ENCODE results near the gene FADS3. TPM values are rescaled to one million over a fixed set of nuclear protein-coding genes. Genes with fewer than 3 reads are reported as not detected.

Gene FADS3
- total RNA-seq, 3 donors from 2014 or later = 38.8 to 156 (median 112) TPM

- H3K4me1 ChIP-seq = no peaks in the 10 kb centered on the region
- no peaks in the 10 kb centered on the region for H3K36me3 ChIP-seq
- no peak overlapping the region for H3K4me3 ChIP-seq
- DNase-seq (ENCODE audit: low spot score in 2 of 2) = no peak
- H3K9me3 ChIP-seq = no peaks in the 10 kb centered on the region
- H3K27me3 ChIP-seq = no peaks in the 10 kb centered on the region
- TF ChIP-seq CTCF (IDR thresholded peaks at IDR 0.05) = no peak
- no peak for TF ChIP-seq POLR2A (IDR thresholded peaks at IDR 0.05)
- TF ChIP-seq POLR2AphosphoS5 (IDR thresholded peaks at IDR 0.05) = no peak
- intact Hi-C loops (cut with DNase I; ENCODE audit: low total_unique reads) = loop anchor here (10.0 kb wide), 1 partner anchor 168 kb away; no protein-coding TSS in a partner anchor
- peak overlapping the region in 1 of 2 donors; percentile 55 for H3K27ac ChIP-seq
These were observed 15.9 kb upstream of the FADS3 start for GRCh38 chr11:61907282-61907681.

GRCh38 chr11:61906522-61906909 is 15.2 kb upstream of the FADS3 start:
- intact Hi-C loops (cut with DNase I; ENCODE audit: low total_unique reads) = loop anchor here (10.0 kb wide), 1 partner anchor 168 kb away; no protein-coding TSS in a partner anchor
- H3K9me3 ChIP-seq = no peaks in the 10 kb centered on the region
- H3K27me3 ChIP-seq = no peaks in the 10 kb centered on the region
- H3K4me1 ChIP-seq = no peaks in the 10 kb centered on the region
- H3K4me3 ChIP-seq = no peak overlapping the region
- no peaks in the 10 kb centered on the region for H3K36me3 ChIP-seq
- peak overlapping the region in 1 of 2 donors; percentile 49 for H3K27ac ChIP-seq
- DNase-seq (ENCODE audit: low spot score in 2 of 2) = no peak
- TF ChIP-seq POLR2AphosphoS5 (IDR thresholded peaks at IDR 0.05) (no peak), POLR2A (IDR thresholded peaks at IDR 0.05) (no peak), CTCF (IDR thresholded peaks at IDR 0.05) (no peak)

- Histone ChIP-seq H3K9me3 (no peaks in the 10 kb centered on the region), H3K4me3 (no peak overlapping the region), H3K27me3 (no peaks in the 10 kb centered on the region), H3K27ac (peak overlapping the region in 1 of 2 donors; percentile 49), H3K36me3 (no peaks in the 10 kb centered on the region), H3K4me1 (no peaks in the 10 kb centered on the region)
- no peak for DNase-seq (ENCODE audit: low spot score in 2 of 2)
- intact Hi-C loops (cut with DNase I; ENCODE audit: low total_unique reads) = loop anchor here (10.0 kb wide), 1 partner anchor 169 kb away; no protein-coding TSS in a partner anchor
- TF ChIP-seq CTCF (IDR thresholded peaks at IDR 0.05) (no peak), POLR2A (IDR thresholded peaks at IDR 0.05) (no peak), POLR2AphosphoS5 (IDR thresholded peaks at IDR 0.05) (no peak)
These were observed 14.6 kb upstream of the FADS3 start for GRCh38 chr11:61905801-61906521.

- intact Hi-C loops (cut with DNase I; ENCODE audit: low total_unique reads) = loop anchor here (10.0 kb wide), 1 partner anchor 170 kb away; no protein-coding TSS in a partner anchor
- Histone ChIP-seq H3K27me3 (no peaks in the 10 kb centered on the region), H3K27ac (peak overlapping the region in 1 of 2 donors; percentile 49), H3K4me3 (no peak overlapping the region), H3K36me3 (no peaks in the 10 kb centered on the region), H3K4me1 (no peaks in the 10 kb centered on the region), H3K9me3 (no peaks in the 10 kb centered on the region)
- no peak for DNase-seq (ENCODE audit: low spot score in 2 of 2)
- no peak for TF ChIP-seq POLR2AphosphoS5 (IDR thresholded peaks at IDR 0.05)
- no peak for TF ChIP-seq CTCF (IDR thresholded peaks at IDR 0.05)
- TF ChIP-seq POLR2A (IDR thresholded peaks at IDR 0.05) = no peak
These were observed 13.8 kb upstream of the FADS3 start for GRCh38 chr11:61905067-61905696.

- no peaks in the 10 kb centered on the region for H3K27me3 ChIP-seq
- TF ChIP-seq POLR2AphosphoS5 (IDR thresholded peaks at IDR 0.05) (no peak), POLR2A (IDR thresholded peaks at IDR 0.05) (no peak), CTCF (IDR thresholded peaks at IDR 0.05) (no peak)
- no peak for DNase-seq (ENCODE audit: low spot score in 2 of 2)
- intact Hi-C loops (cut with DNase I; ENCODE audit: low total_unique reads) = loop anchor here (10.0 kb wide), 1 partner anchor 170 kb away; no protein-coding TSS in a partner anchor
- peak overlapping the region in 2 of 3 donors; percentile 19 to 32 for H3K4me3 ChIP-seq
- no peaks in the 10 kb centered on the region for H3K9me3 ChIP-seq
- peak overlapping the region in 1 of 2 donors; percentile 55 for H3K27ac ChIP-seq
- H3K4me1 ChIP-seq = no peaks in the 10 kb centered on the region
- no peaks in the 10 kb centered on the region for H3K36me3 ChIP-seq
These were observed 13.2 kb upstream of the FADS3 start for GRCh38 chr11:61904539-61905048.

Data from breast epithelium (tissue), 4 donors.